Anterior cingulate cortex (tissue), 58 donors: ENCODE data around the gene TCIRG1.
A peak's percentile ranks its signal among the peaks of the same experiment; 100 is the strongest.

Experiments
- DNase-seq, 58 donors: peaks; one replicate each; lab custom pipeline; 2025; lab: John Stamatoyannopoulos, UW

Gene TCIRG1

GRCh38 chr11:68032997-68033707 is 5.7 kb upstream of the TCIRG1 start:
- DNase-seq = no peak

DNA sequence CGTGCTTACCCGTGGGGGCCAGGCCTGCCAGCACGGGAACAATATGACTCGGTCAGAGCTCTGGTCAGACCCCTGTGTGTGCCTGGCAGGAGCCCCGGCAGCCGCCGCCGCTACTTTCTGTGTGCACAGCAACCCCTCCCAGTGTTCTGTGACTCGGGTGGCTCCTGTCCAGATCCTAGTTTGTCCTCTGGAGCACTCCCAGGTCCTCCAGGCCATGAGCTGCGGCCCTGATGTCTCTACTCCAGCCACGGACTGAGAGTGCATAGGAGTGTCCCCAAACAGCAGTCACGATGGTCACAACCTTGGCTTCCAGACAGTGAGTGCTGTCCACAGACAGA is 5.1 kb upstream of the TCIRG1 start:
- peak in 14 of 58 donors; percentile 21 to 65 (median 30) for DNase-seq

- DNase-seq = no peak
Observed at GRCh38 chr11:68035266-68035876, 3.5 kb upstream of the TCIRG1 start.

DNA sequence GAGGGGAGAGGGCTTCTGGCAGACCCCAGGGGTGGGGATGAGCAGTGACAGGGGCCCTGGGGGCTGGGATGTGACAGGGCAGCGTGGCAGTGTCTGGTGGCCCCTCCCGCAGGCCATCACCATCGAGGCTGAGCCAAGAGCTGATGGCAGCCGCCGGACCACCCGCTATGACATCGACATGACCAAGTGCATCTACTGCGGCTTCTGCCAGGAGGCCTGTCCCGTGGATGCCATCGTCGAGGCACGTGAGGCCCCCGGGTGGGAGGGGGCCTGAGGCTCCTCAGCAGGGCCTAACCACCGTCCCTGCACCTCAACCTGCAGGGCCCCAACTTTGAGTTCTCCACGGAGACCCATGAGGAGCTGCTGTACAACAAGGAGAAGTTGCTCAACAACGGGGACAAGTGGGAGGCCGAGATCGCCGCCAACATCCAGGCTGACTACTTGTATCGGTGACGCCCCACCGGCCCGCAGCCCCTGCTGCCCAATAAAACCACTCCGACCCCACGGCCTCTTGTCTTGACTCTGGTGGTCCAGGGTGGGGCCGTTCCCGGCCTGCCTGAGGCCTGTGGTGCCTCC is 2.6 kb upstream of the TCIRG1 start:
- no peak for DNase-seq

DNA sequence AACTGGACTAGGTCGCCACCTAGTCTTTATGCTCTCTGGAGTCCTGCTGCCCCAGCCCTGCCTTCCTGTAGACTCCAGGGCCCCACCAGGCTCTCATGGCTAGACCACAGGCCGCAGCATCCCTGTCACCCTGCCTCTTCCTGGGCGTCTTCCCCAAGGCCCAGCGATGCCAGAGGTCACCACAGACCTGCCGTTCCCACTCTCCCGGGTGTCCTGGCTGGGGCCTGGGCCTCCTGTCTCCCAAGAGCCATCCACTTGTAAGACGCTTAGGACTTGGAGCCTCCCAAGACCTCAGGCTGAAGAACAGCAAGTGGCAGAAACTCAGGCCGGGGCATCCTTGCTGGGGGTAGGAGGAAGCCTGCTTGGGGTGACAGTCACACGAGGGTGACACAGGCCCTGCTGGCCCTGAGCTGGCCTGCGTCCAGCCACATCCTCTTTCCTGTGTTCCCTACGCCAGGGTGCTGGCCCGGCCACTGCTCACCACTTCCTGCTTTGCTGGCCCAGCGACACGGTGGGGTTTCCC is 2.0 kb upstream of the TCIRG1 start:
- peak in 6 of 58 donors; percentile 22 to 48 (median 26) for DNase-seq

- peak in 7 of 58 donors; percentile 11 to 35 (median 21) for DNase-seq
Observed at GRCh38 chr11:68037411-68038225, 1.2 kb upstream of the TCIRG1 start.

DNA sequence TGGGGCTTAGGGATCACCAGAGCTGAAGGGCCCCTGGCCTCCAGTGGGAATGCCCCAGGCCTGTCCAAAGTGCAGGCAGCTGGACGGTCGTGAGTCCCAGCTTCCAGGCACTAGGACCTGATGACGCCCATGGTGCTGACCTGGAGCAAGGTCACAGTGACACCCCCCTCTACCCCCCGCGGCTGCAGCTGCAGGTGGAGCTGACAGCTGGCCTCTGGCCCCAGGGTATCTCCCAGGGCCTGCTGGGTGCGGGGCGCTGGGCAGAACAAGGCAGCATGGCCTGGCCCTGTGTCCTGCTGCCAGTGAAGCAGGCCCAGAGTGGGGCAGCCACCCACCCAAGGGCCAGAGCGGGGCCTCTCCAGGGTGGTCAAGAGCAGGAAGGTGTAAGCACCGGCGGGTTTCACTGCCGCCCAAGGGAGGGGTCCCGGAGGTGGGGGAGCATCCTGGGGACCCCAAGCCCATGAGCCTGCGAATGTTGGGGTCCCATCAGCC is 553 bp upstream of the TCIRG1 start:
- no peak for DNase-seq

DNA sequence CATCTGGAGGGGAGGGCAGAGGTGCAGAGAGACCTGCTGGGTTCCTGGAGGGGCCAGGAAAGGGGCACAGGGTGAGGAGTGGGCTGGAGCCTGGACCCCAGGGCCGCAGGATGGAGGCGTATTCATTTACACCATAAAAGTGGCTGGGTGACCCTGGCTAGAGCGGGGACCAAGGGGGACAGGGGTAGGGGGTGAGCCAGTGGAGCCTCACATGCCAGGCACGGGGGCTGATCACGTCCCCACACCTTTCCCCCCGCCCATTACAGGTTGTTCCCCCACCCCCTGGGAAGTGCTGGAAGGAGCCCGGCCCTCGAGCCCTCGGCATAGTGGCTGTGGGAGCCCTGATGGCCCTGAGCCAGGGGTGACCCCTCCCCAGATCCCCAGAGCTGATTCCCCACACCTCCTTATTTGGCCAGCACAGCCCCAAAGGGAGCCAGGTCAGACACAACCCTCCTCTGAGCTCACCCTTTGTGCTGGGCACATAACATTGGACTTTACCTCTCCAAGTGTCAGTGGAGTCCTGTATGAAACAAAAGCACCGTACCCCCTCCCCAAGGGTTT is 781 bp downstream of the TCIRG1 start:
- DNase-seq = no peak

DNA sequence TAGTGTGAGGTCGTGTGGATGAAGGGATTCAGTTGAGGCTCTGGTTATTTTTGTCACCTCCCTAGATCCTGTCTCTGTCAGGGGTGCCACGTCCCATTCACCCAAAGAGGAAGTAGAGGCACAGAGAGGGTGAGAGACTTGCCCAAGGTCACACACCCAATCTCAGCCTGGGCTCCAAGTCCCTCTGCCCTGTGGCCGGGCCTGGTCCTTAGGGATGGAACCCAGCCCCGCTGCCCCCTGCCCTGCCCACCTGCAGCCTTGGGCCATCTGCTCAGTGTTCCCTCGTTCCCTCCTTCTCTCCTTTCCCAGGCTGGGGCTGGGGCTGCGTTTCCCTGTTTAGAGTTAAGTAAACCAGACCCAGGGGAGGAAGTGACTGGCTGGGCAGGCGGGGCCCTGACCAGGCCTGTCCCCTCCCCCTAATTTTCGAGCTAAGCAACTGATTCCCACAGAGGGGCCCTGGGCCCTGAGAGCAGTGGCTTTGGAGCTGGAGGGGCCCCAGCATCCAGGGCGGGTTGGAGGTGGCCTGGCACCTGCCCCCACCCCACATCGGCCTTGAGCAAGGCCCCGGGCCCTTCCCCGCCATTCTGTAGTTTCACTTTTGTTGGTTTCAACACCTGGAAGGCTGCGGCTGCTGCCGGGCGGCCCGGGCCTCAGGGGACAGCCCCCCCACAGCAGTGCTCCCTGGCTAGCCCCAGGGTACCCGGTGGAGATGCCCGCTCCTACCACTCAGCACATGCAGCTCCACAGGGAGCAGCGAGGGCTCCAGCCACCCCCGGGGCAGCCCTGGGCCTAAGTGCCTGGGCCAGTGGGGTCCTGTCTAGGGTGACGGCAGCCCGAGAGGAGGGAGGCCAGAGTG is 1.5 kb downstream of the TCIRG1 start:
- DNase-seq = peak in 1 of 58 donors; percentile 45

DNA sequence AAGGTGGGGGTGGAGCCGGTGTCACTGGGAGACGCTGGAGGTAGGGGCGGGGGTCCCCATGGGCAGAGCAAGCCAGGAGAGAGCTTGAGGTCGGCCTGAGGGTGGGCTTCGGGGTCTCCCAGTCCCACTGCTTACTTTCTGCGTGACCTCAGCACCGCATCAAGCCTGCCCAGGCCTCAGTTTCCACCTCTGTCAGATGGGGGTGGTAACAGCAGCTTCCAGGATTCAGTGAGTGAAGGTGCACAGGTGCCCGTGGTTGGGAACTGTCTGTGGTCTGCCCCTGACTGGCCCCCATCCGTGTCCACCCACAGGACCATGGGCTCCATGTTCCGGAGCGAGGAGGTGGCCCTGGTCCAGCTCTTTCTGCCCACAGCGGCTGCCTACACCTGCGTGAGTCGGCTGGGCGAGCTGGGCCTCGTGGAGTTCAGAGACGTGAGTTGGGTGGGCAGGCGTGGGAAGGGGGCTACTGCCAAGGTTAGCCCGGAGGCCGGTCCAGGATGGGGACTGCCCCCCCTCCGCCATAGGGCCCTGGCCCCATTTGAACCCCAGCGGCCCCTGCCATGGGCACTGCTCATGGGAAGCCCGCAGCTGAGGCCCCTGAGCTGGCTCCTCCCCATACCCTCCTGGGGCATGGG is 2.2 kb downstream of the TCIRG1 start:
- no peak for DNase-seq

DNA sequence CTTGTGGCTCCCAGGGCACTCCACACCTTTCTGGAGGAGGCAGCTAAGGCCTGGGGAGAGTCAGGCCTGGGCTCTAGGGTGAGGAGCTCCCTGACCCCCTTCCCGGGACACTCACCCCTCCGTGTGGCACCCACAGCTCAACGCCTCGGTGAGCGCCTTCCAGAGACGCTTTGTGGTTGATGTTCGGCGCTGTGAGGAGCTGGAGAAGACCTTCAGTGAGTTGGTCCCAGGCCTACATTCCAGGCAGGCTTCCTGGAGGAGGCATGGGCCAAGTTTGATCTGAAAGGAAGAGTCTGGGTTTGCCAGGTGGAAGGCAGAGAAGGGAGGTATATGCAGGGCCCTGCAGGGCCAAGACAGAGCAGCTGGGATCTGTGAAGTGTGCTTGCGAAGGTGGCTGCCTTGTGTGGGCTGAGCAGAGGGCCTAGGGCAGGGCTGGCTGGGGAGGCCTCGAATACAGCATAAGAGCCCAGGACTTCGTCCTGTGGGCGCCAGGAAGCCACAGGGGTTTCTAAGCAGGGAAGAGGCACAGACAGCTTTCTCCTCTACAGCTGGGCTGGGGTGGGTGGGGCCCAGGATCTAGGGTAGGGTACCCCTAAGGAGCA is 2.9 kb downstream of the TCIRG1 start:
- no peak for DNase-seq

- no peak for DNase-seq
Observed at GRCh38 chr11:68042219-68043028, 3.6 kb downstream of the TCIRG1 start.

GRCh38 chr11:68043029-68043348 is 4.2 kb downstream of the TCIRG1 start:
- no peak for DNase-seq

DNA sequence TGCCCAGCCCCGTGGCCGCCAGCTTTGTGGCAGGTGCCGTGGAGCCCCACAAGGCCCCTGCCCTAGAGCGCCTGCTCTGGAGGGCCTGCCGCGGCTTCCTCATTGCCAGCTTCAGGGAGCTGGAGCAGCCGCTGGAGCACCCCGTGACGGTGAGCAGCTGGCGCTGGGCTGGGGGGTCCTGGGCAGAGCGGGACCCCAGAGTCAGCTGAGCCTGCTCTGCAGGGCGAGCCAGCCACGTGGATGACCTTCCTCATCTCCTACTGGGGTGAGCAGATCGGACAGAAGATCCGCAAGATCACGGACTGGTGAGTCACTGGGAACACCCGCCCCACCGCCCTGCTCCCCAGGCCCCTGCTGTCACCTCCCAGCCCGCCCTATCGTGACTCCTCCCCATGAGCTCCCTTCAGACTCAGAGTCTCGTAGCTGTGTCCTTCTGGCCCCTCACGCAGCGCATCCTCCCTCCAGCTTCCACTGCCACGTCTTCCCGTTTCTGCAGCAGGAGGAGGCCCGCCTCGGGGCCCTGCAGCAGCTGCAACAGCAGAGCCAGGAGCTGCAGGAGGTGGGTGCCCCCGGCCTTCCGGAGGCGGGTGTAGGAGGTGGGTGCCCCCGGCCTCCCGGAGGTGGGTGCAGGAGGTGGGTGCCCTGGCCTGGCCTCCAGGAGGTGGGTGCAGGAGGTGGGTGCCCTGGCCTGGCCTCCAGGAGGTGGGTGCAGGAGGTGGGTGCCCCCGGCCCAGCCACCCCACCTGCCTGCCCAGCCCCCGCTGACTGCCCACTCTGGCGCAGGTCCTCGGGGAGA is 4.7 kb downstream of the TCIRG1 start:
- no peak for DNase-seq

GRCh38 chr11:68044145-68044813 is 5.5 kb downstream of the TCIRG1 start:
- no peak for DNase-seq

GRCh38 chr11:68044898-68045351 is 6.1 kb downstream of the TCIRG1 start:
- no peak for DNase-seq
